ENCODE data around the gene FOXI1.
"Not testable (repeated sequence)": the region's sequence is repeated elsewhere in the genome, so short reads cannot be mapped to it uniquely, and the experiment has no call there.

Gene FOXI1

DNA sequence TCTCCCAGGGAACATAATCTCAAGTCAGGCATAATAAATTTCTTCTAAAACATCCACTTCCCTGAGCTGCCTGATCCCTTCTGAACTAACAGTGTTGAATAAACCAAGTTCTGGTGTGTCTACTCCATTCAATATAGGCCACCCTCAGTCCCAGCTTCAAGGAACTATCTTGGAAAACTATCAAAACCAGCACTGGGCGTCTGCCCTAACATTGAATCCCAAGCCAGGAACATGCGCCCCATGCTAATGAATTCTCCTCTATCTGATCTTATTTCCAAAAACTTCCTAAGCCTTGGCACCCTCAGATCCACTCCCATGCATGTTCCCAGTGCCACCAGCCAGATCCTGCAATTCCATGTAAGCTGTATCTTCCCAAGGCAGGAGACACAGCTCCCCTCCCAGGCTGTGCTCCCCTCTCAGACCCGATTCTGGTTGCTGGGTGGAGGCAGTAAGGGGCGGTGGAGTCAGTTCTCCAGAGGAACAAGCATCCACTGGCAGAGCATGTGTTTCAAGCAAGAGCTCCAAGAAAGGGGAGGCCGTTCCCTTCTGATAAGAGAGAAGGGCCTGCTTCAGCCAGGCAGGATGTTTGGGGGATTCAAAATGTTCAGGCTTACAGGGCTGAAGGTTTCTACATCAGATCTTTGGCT is 13.1 kb upstream of the FOXI1 start:
- Histone ChIP-seq H3K4me1 (ENCODE audit: control insufficient read depth, insufficient read depth, low read length) (no peaks in the 10 kb centered on the region), H3K9me3 (ENCODE audit: control insufficient read depth, insufficient read depth, low read length) (no peaks in the 10 kb centered on the region), H3K27ac (ENCODE audit: low read length) (no peak overlapping the region), H3K4me3 (ENCODE audit: low read length) (no peak overlapping the region), H3K27me3 (ENCODE audit: control insufficient read depth, insufficient read depth, low read length) (no peaks in the 10 kb centered on the region), H3K36me3 (ENCODE audit: control insufficient read depth, insufficient read depth, low read length) (no peaks in the 10 kb centered on the region)
- no CpG with 5 or more reads among the region's 5 CpGs for WGBS (ENCODE audit: insufficient coverage, insufficient read length)
- no peak for DNase-seq (ENCODE audit: low read depth, low spot score)

DNA sequence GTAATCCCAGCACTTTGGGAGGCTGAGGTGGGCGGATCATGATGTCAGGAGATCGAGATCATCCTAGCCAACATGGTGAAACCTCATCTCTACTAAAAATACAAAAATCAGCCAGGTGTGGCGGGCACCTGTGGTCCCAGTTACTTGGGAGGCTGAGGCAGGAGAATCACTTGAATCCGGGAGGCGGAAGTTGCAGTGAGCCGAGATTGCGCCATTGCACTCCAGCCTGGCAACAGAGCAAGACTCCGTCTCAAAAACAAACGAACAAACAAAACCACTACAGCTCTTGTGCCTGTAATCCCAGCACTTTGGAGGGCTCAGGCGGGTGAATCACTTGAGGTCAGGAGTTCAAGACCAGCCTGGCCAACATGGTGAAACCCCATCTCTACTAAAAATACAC is 11.4 kb upstream of the FOXI1 start:
- not testable (repeated sequence) for H3K27ac ChIP-seq (ENCODE audit: low read length); H3K9me3 ChIP-seq (ENCODE audit: control insufficient read depth, insufficient read depth, low read length); DNase-seq (ENCODE audit: low read depth, low spot score); H3K27me3 ChIP-seq (ENCODE audit: control insufficient read depth, insufficient read depth, low read length); H3K4me3 ChIP-seq (ENCODE audit: low read length); H3K36me3 ChIP-seq (ENCODE audit: control insufficient read depth, insufficient read depth, low read length); H3K4me1 ChIP-seq (ENCODE audit: control insufficient read depth, insufficient read depth, low read length)
- WGBS (ENCODE audit: insufficient coverage, insufficient read length) = no CpG with 5 or more reads among the region's 10 CpGs

DNA sequence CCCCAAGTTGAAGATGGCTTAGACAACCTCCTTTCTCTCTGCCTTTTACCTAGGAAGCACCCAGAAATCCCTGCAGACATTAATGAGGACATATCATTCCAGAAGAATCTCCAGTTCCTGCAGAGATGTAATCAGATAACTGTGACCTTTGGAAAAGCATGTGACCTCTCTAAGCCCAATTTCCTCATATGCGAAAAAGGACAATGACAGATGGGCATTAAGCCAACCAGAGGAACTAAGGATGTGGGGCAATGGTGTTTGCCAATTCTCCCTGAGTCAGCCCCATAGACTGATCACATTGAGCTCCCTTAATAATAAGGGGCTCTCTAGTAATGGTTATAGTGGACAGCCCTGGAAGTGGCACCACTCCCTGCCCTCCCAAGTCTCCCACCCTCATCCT is 10.1 kb upstream of the FOXI1 start:
- no CpG with 5 or more reads among the region's 1 CpG for WGBS (ENCODE audit: insufficient coverage, insufficient read length)

DNA sequence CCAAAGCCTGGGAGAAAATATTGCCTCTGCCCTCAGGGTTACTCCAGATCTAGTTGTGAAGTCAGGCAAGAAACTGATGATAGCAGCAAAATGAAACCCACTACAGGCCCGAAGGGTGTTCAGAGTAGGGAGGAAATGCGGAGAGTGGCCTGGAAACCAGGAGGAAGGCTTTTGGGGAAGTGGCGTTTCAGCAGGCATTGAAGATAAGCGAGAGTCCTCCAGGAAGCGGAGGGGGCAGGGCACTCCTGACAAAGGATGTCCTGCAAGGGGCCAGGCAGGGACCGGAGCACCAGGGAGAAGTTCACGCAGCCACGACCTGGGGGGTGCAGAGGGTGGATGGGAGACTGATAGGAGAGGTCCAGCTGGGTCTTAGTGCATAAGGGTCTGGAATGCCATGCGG is 7.8 kb upstream of the FOXI1 start:
- WGBS (ENCODE audit: insufficient coverage, insufficient read length) = no CpG with 5 or more reads among the region's 9 CpGs
- H3K27ac ChIP-seq (ENCODE audit: low read length) = no peak overlapping the region
- no peaks in the 10 kb centered on the region for H3K4me1 ChIP-seq (ENCODE audit: control insufficient read depth, insufficient read depth, low read length)
- H3K27me3 ChIP-seq (ENCODE audit: control insufficient read depth, insufficient read depth, low read length) = no peaks in the 10 kb centered on the region
- DNase-seq (ENCODE audit: low read depth, low spot score) = no peak
- H3K36me3 ChIP-seq (ENCODE audit: control insufficient read depth, insufficient read depth, low read length) = no peaks in the 10 kb centered on the region
- no peaks in the 10 kb centered on the region for H3K9me3 ChIP-seq (ENCODE audit: control insufficient read depth, insufficient read depth, low read length)
- no peak overlapping the region for H3K4me3 ChIP-seq (ENCODE audit: low read length)

More for the DNA sequence above, 10.1 kb upstream of the FOXI1 start:
- Histone ChIP-seq H3K27ac (ENCODE audit: low read length) (no peak overlapping the region), H3K36me3 (ENCODE audit: control insufficient read depth, insufficient read depth, low read length) (no peaks in the 10 kb centered on the region), H3K4me1 (ENCODE audit: control insufficient read depth, insufficient read depth, low read length) (no peaks in the 10 kb centered on the region), H3K27me3 (ENCODE audit: control insufficient read depth, insufficient read depth, low read length) (no peaks in the 10 kb centered on the region), H3K4me3 (ENCODE audit: low read length) (no peak overlapping the region), H3K9me3 (ENCODE audit: control insufficient read depth, insufficient read depth, low read length) (no peaks in the 10 kb centered on the region)
- DNase-seq (ENCODE audit: low read depth, low spot score) = no peak

DNA sequence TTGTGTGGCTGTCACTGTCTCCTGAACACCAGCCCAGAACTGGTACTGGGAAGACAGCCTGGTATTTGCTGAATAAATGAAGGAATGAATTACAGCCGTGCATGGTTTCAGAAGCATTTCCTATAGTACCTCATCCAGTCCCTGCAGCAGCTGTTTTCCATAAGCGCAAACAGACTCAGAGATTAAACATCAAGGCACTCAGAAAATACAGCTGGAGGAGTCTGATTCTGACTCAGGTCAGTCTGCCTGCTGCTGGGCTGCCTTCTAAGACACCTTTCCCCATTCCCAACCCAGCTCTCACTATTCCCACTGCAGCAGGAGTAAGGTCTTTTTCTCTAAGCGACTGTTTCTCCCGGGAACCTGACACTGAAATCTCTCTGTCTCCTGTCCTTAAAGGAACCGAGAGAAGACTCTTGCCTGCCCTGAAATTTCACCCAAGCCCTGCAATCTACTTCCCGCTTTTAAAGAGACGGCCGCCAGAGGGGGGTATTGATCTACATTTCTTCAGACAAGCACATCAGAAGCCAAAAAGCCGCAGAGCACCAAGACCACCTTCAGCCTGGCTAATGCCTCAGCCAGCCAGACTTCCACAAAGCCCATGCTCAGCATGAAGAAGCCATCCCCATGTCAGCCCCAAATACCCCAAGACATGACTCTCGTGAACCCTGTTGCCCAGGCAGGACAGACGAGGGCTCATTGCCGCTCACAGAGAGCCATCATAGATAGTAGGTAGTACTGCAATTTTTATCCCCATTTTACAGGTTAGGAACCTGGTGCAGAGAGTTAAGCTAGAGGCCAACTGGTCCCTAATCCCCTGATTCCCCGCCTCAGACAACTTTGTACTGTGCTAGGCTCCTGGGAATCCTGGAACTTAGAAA is 5.4 kb upstream of the FOXI1 start:
- no peaks in the 10 kb centered on the region for H3K9me3 ChIP-seq (ENCODE audit: control insufficient read depth, insufficient read depth, low read length)
- no peaks in the 10 kb centered on the region for H3K4me1 ChIP-seq (ENCODE audit: control insufficient read depth, insufficient read depth, low read length)
- no CpG with 5 or more reads among the region's 13 CpGs for WGBS (ENCODE audit: insufficient coverage, insufficient read length)
- no peak overlapping the region for H3K4me3 ChIP-seq (ENCODE audit: low read length)
- no peaks in the 10 kb centered on the region for H3K36me3 ChIP-seq (ENCODE audit: control insufficient read depth, insufficient read depth, low read length)
- no peak overlapping the region for H3K27ac ChIP-seq (ENCODE audit: low read length)
- DNase-seq (ENCODE audit: low read depth, low spot score) = peak; percentile 70
- no peaks in the 10 kb centered on the region for H3K27me3 ChIP-seq (ENCODE audit: control insufficient read depth, insufficient read depth, low read length)

DNA sequence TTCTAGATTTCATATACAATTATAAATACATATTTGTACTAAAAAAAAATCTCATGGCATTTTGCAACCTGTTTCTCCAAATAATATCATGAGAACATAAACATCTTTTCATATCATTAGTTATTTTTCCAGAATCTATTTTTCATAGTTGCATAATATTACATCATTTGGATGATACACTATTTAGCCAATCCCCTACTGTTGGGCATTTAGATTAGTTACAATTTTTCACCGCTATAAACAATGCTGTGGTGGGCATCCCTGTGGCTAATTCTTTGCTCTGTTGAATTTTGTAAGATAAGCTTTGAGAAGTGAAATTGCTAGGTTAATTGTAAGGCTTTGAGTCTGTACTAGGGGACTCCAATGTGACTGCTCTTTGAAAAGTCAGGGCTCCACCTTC is 2.2 kb upstream of the FOXI1 start:
- Histone ChIP-seq H3K4me1 (ENCODE audit: control insufficient read depth, insufficient read depth, low read length) (no peaks in the 10 kb centered on the region), H3K4me3 (ENCODE audit: low read length) (no peak overlapping the region), H3K27me3 (ENCODE audit: control insufficient read depth, insufficient read depth, low read length) (no peaks in the 10 kb centered on the region), H3K9me3 (ENCODE audit: control insufficient read depth, insufficient read depth, low read length) (no peaks in the 10 kb centered on the region), H3K36me3 (ENCODE audit: control insufficient read depth, insufficient read depth, low read length) (no peaks in the 10 kb centered on the region), H3K27ac (ENCODE audit: low read length) (no peak overlapping the region)
- WGBS (ENCODE audit: insufficient coverage, insufficient read length) = no CpG with 5 or more reads among the region's 1 CpG
- DNase-seq (ENCODE audit: low read depth, low spot score) = no peak

DNA sequence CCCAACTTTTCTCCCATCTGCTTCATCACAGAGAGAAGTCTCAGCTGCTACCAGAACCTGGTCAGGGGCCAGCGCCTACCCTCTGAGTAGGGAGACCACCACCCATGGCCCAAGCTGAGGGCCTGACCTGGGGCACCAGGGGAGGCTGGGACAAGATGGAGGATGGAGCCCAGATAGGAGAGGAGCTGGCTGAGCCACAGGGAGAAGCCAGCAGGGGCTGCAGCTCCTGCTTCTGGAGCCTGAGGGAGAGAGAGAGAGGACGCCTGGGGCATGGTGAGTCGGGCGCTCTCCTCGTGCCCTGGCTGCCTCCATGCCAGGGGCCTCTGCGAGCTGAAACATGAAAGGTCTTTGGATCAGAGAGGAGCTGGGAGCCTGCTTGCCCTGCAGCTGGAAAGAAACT is 1.4 kb upstream of the FOXI1 start:
- no peaks in the 10 kb centered on the region for H3K36me3 ChIP-seq (ENCODE audit: control insufficient read depth, insufficient read depth, low read length)
- no peak overlapping the region for H3K4me3 ChIP-seq (ENCODE audit: low read length)
- no peaks in the 10 kb centered on the region for H3K9me3 ChIP-seq (ENCODE audit: control insufficient read depth, insufficient read depth, low read length)
- peaks cover 2% of the 10 kb centered on the region for H3K4me1 ChIP-seq (ENCODE audit: control insufficient read depth, insufficient read depth, low read length)
- H3K27me3 ChIP-seq (ENCODE audit: control insufficient read depth, insufficient read depth, low read length) = no peaks in the 10 kb centered on the region
- no CpG with 5 or more reads among the region's 6 CpGs for WGBS (ENCODE audit: insufficient coverage, insufficient read length)
- no peak for DNase-seq (ENCODE audit: low read depth, low spot score)
- H3K27ac ChIP-seq (ENCODE audit: low read length) = no peak overlapping the region

DNA sequence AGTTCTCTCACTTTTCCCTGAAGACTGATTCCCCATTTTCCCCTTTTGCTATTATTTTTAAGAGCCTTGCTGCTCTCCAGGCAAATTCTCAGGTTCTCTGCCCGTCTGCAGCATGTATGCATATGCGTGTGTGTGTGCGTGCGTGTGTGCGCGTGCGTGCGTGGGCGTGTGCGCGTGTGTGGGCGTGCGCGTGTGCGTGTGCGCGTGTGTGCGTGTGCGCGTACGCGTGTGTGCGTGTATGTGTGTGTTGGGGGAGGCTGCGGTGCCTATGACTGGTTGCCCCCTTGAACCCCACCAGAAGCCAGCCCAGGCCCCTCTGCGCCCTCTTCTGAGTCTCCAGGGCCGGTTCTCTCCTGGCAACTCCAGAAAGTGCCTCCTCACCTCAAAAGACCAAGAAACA is 987 bp upstream of the FOXI1 start:
- DNase-seq (ENCODE audit: low read depth, low spot score) = no peak
- WGBS (ENCODE audit: insufficient coverage, insufficient read length) = 100% methylated on average over 14 of the region's 26 CpGs
- peaks cover 2% of the 10 kb centered on the region for H3K4me1 ChIP-seq (ENCODE audit: control insufficient read depth, insufficient read depth, low read length)
- no peak overlapping the region for H3K27ac ChIP-seq (ENCODE audit: low read length)
- H3K27me3 ChIP-seq (ENCODE audit: control insufficient read depth, insufficient read depth, low read length) = no peaks in the 10 kb centered on the region
- H3K9me3 ChIP-seq (ENCODE audit: control insufficient read depth, insufficient read depth, low read length) = no peaks in the 10 kb centered on the region
- no peak overlapping the region for H3K4me3 ChIP-seq (ENCODE audit: low read length)
- H3K36me3 ChIP-seq (ENCODE audit: control insufficient read depth, insufficient read depth, low read length) = no peaks in the 10 kb centered on the region

DNA sequence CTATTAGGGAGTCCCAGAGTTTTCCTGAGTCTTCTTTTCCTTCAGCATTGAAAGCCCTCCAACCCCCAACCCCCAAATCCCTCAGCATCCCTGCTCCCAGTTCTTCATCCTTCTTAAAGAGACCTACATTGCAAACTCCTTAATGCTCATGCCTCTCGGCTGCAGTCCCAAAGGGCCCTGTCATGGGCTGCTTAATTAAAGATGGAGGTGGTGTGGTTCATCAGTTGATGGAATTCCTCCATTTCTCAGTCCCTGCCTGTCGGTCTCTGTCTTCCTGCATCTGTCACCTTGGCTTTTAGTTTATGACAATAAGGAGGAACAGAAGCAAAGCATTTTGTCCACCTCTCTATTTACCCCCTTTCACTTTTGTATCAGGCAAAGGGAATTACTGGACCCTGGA is 2.0 kb downstream of the FOXI1 start:
- no peaks in the 10 kb centered on the region for H3K36me3 ChIP-seq (ENCODE audit: control insufficient read depth, insufficient read depth, low read length)
- peaks cover 2% of the 10 kb centered on the region for H3K4me1 ChIP-seq (ENCODE audit: control insufficient read depth, insufficient read depth, low read length)
- H3K27ac ChIP-seq (ENCODE audit: low read length) = no peak overlapping the region
- H3K27me3 ChIP-seq (ENCODE audit: control insufficient read depth, insufficient read depth, low read length) = no peaks in the 10 kb centered on the region
- no peak overlapping the region for H3K4me3 ChIP-seq (ENCODE audit: low read length)
- WGBS (ENCODE audit: insufficient coverage, insufficient read length) = no CpG with 5 or more reads among the region's 2 CpGs
- DNase-seq (ENCODE audit: low read depth, low spot score) = no peak
- no peaks in the 10 kb centered on the region for H3K9me3 ChIP-seq (ENCODE audit: control insufficient read depth, insufficient read depth, low read length)

DNA sequence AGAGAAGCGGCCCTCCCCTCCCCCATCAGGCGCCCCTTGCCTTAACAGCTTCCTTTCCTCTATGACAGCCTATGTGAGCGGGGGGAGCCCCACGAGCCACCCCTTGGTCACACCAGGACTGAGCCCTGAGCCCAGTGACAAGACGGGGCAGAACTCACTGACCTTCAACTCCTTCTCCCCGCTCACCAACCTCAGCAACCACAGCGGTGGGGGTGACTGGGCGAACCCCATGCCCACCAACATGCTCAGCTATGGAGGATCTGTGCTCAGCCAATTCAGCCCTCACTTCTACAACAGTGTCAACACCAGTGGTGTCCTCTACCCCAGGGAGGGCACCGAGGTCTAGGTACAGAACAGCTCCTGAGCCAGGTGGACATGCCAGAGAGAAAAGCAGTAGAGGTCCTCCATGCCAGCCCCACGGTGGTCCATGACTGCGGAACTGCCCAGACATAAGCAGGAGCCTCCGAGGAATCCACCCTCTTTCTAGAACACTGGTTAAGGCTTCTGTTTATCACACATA is 2.6 kb downstream of the FOXI1 start:
- no peaks in the 10 kb centered on the region for H3K27me3 ChIP-seq (ENCODE audit: control insufficient read depth, insufficient read depth, low read length)
- H3K4me3 ChIP-seq (ENCODE audit: low read length) = no peak overlapping the region
- WGBS (ENCODE audit: insufficient coverage, insufficient read length) = no CpG with 5 or more reads among the region's 12 CpGs
- H3K36me3 ChIP-seq (ENCODE audit: control insufficient read depth, insufficient read depth, low read length) = no peaks in the 10 kb centered on the region
- H3K9me3 ChIP-seq (ENCODE audit: control insufficient read depth, insufficient read depth, low read length) = no peaks in the 10 kb centered on the region
- DNase-seq (ENCODE audit: low read depth, low spot score) = no peak
- peaks cover 2% of the 10 kb centered on the region for H3K4me1 ChIP-seq (ENCODE audit: control insufficient read depth, insufficient read depth, low read length)
- H3K27ac ChIP-seq (ENCODE audit: low read length) = no peak overlapping the region
